ENCODE measurements around the gene USP40.
"Not testable (repeated sequence)": the region's sequence is repeated elsewhere in the genome, so short reads cannot be mapped to it uniquely, and the experiment has no call there.

The USP40 gene

GRCh38 chr2:233566141-233566956 is at the start of gene USP40:
Gene USP40 (minus strand): TSS chr2:233566782. CDS start chr2:233565554, 1,228 bp downstream.
- DNase-seq: peak; percentile 23 to 34 (median 31)

GRCh38 chr2:233611284-233611683 is 44.7 kb upstream of the USP40 start:
- DNase-seq: no peak

GRCh38 chr2:233605680-233606079 is 39.1 kb upstream of the USP40 start:
- DNase-seq: no peak

GRCh38 chr2:233604826-233605225 is 38.2 kb upstream of the USP40 start:
- no peak for DNase-seq

GRCh38 chr2:233603520-233603919 is 36.9 kb upstream of the USP40 start:
- DNase-seq: no peak

- DNase-seq: no peak
These were observed 35.5 kb upstream of the USP40 start for GRCh38 chr2:233602076-233602475.

GRCh38 chr2:233600386-233600785 is 33.8 kb upstream of the USP40 start:
- DNase-seq: no peak

- DNase-seq: no peak
These were observed 32.4 kb upstream of the USP40 start for GRCh38 chr2:233598952-233599351.

GRCh38 chr2:233597522-233597921 is 30.9 kb upstream of the USP40 start:
- DNase-seq: no peak

- DNase-seq: no peak
These were observed 26.6 kb upstream of the USP40 start for GRCh38 chr2:233593201-233593600.

GRCh38 chr2:233592706-233593105 is 26.1 kb upstream of the USP40 start:
- not testable (repeated sequence) for DNase-seq

GRCh38 chr2:233588400-233588799 is 21.8 kb upstream of the USP40 start:
- no peak for DNase-seq

GRCh38 chr2:233584210-233584609 is 17.6 kb upstream of the USP40 start:
- no peak for DNase-seq

- not testable (repeated sequence) for DNase-seq
These were observed 16.8 kb upstream of the USP40 start for GRCh38 chr2:233583217-233583965.

- DNase-seq: not testable (repeated sequence)
These were observed 10.8 kb upstream of the USP40 start for GRCh38 chr2:233577341-233577740.

- no peak for DNase-seq
These were observed 5.9 kb upstream of the USP40 start for GRCh38 chr2:233572468-233572867.

- DNase-seq: no peak
These were observed 4.9 kb upstream of the USP40 start for GRCh38 chr2:233571462-233571861.

GRCh38 chr2:233571001-233571400 is 4.4 kb upstream of the USP40 start:
- DNase-seq: no peak

GRCh38 chr2:233565685-233566140 is 869 bp downstream of the USP40 start:
- DNase-seq: no peak

- DNase-seq: no peak
These were observed 2.7 kb downstream of the USP40 start for GRCh38 chr2:233563663-233564430.

- no peak for DNase-seq
These were observed 9.5 kb downstream of the USP40 start for GRCh38 chr2:233556881-233557736.

- DNase-seq: no peak
These were observed 13.2 kb downstream of the USP40 start for GRCh38 chr2:233553366-233553765.
